BJ (cell line): ENCODE results near the gene GPD1L. TPM values are rescaled to one million over a fixed set of nuclear protein-coding genes. Genes with fewer than 3 reads are reported as not detected.
"Not testable (repeated sequence)": the region's sequence is repeated elsewhere in the genome, so short reads cannot be mapped to it uniquely, and the experiment has no call there.

Source experiments
- CTCF ChIA-PET: fragments of 350-600 bp; formaldehyde crosslinking; extraction: SDS; loops from one replicate; lab custom pipeline; 2021; ENCODE audit warnings: antibody characterized with exemption, inconsistent platforms; lab: Yijun Ruan, JAX
- POLR2A ChIA-PET: fragments of 300-600 bp; sonication (Branson Sonifier 250); formaldehyde crosslinking; extraction: SDS; loops from one replicate; lab custom pipeline; 2021; ENCODE audit warnings: antibody characterized with exemption; lab: Charles Lee
- DNase-seq: peaks from one replicate; pipeline ENCODE4 v3.0.0-alpha.2; 2011; ENCODE audit warnings: low read depth
- H3K27me3 ChIP-seq: 2 replicates; pipeline ENCODE4 v1.6.0; 2011; ENCODE audit warnings: low read length; ENCODE audit not compliant: control insufficient read depth, insufficient read depth
- H3K36me3 ChIP-seq: 2 replicates; pipeline ENCODE4 v1.5.1; 2011; ENCODE audit warnings: low read length; ENCODE audit not compliant: control insufficient read depth, insufficient read depth
- H3K4me3 ChIP-seq: 2 replicates; pipeline ENCODE4 v1.5.1; 2011; ENCODE audit warnings: low read depth, mild to moderate bottlenecking, control low read depth, low read length
- CTCF ChIP-seq: IDR thresholded peaks from 2 replicates; pipeline ENCODE4 v1.5.1; 2011; ENCODE audit warnings: low read depth, mild to moderate bottlenecking, control low read depth, inconsistent platforms, low read length, moderate library complexity; ENCODE audit not compliant: insufficient read depth
- polyA plus RNA-seq: library from polyadenylated mRNA; depleted of rRNA; stranded (reverse); fragments of >200 nt; gene quantifications from 2 replicates; pipeline ENCODE4 v1.2.3, GENCODE V29; 2011

GPD1L gene
- polyA plus RNA-seq, 1 experiment = 4.2 TPM

GRCh38 chr3:32105291-32106131 lies 909 bp upstream of the GPD1L start:
- no peaks in the 10 kb centered on the region for H3K36me3 ChIP-seq
- no peak for DNase-seq
- ChIA-PET POLR2A (no interaction called here), CTCF (interaction anchor here (0.6 kb wide), 1 partner anchor 250 kb away, joined by 3 read pairs; no protein-coding TSS in a partner anchor)
- no peak overlapping the region for H3K4me3 ChIP-seq
- TF ChIP-seq CTCF = no peak
- no peaks in the 10 kb centered on the region for H3K27me3 ChIP-seq

GRCh38 chr3:32106929-32107362 lies 526 bp downstream of the GPD1L start:
- H3K36me3 ChIP-seq = no peaks in the 10 kb centered on the region
- no peak for TF ChIP-seq CTCF
- CTCF ChIA-PET = interaction anchor here (0.6 kb wide), 1 partner anchor 782 kb away, joined by 3 read pairs; no protein-coding TSS in a partner anchor
- peak overlapping the region; percentile 71 for H3K4me3 ChIP-seq
- H3K27me3 ChIP-seq = no peaks in the 10 kb centered on the region
- POLR2A ChIA-PET = no interaction called here
- DNase-seq = no peak

GRCh38 chr3:32108224-32108623 lies 1.8 kb downstream of the GPD1L start:
- DNase-seq, H3K27me3 ChIP-seq, POLR2A ChIA-PET, H3K36me3 ChIP-seq, H3K4me3 ChIP-seq: not testable (repeated sequence)
- CTCF ChIA-PET = interaction anchor here (1.3 kb wide), 1 partner anchor 36 kb away, joined by 4 read pairs; no protein-coding TSS in a partner anchor

- no peak for DNase-seq
- H3K36me3 ChIP-seq = no peaks in the 10 kb centered on the region
- POLR2A ChIA-PET = no interaction called here
- TF ChIP-seq CTCF = no peak
- H3K4me3 ChIP-seq = no peak overlapping the region
- H3K27me3 ChIP-seq = no peaks in the 10 kb centered on the region
- CTCF ChIA-PET = no interaction called here
These were observed 2.8 kb downstream of the GPD1L start for GRCh38 chr3:32109256-32109655.

GRCh38 chr3:32110233-32110760 lies 3.9 kb downstream of the GPD1L start:
- POLR2A ChIA-PET = no interaction called here
- no peak for DNase-seq
- CTCF ChIA-PET = interaction anchor here (0.7 kb wide), 1 partner anchor 12 kb away, joined by 3 read pairs; no protein-coding TSS in a partner anchor
- no peak for TF ChIP-seq CTCF
- H3K36me3 ChIP-seq = no peaks in the 10 kb centered on the region
- no peaks in the 10 kb centered on the region for H3K27me3 ChIP-seq
- no peak overlapping the region for H3K4me3 ChIP-seq
